Measurements from ENCODE around the gene SEMA7A.
"Not testable (repeated sequence)": the region's sequence is repeated elsewhere in the genome, so short reads cannot be mapped to it uniquely, and the experiment has no call there.

SEMA7A gene

DNA sequence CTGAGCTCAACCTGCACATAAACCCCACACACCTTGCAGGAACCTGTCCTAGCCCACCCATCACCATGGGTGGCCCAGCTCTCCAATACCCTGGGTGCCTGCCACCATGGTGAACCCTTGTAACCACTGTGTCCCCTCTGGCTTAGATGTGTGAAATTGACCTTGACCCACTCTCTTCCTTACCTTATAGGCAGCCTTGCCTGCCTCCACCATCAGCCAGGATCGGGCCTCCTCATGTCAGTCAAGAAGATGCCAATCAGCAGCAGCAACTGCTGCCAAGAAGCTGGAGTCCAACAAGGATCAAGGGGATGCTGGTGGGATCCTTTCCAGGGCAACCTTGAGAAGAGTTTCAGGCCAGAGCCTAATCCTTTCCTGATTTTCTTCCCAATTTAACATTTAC lies 57.5 kb downstream of the SEMA7A start:
- in situ Hi-C loops (cut with MboI; ENCODE audit: low sequenced_read_pairs) = no loop called here

DNA sequence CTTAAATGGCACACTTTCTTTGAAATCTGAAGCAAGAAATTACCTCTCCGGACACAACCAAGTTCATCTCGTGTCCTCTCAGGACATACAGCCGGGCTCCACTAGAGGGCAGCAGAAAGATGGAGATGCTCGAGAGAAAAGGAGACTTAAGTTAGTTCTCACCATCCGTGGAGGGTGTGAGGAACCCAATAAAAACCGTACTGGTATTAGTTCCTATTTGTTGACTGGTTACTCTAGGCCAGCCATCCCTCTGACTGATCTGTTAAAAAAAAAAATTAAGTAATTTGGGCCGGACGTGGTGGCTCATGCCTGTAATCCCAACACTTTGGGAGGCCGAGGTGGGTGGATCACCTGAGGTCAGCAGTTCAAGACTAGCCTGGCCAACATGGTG lies 58.5 kb downstream of the SEMA7A start:
- in situ Hi-C loops (cut with MboI; ENCODE audit: low sequenced_read_pairs) = no loop called here

DNA sequence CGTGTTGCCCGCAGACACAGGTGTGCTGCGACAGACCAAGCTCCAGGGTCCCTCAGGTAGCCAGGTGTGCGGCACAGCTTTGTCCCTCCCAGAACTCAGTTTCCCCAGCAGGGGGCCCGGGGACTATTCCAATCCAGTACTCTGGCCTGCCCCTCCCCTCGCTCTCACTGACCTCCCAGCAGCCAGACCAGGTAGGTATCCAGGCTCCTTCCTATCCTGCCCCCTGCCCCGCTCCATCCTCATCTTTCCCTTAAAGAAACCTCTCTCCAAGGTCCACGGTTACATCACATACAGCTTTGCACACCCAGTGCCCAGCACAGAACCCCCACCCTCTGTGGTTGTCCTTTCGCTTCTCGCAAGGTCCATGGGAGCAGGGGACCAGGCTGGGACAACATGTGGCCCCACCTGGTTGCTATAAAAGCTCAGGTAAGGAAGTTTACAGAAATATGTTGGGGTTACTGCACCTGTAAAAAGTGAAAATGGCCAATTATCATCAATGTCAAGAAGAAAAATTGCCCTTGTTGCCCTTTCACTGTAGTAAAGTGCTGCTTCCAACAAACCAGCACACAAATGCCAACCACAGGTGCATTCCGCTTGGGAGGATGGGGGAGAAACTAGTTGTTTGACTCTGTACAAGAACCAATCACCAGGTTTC lies 59.0 kb downstream of the SEMA7A start:
- in situ Hi-C loops (cut with MboI; ENCODE audit: low sequenced_read_pairs) = no loop called here

DNA sequence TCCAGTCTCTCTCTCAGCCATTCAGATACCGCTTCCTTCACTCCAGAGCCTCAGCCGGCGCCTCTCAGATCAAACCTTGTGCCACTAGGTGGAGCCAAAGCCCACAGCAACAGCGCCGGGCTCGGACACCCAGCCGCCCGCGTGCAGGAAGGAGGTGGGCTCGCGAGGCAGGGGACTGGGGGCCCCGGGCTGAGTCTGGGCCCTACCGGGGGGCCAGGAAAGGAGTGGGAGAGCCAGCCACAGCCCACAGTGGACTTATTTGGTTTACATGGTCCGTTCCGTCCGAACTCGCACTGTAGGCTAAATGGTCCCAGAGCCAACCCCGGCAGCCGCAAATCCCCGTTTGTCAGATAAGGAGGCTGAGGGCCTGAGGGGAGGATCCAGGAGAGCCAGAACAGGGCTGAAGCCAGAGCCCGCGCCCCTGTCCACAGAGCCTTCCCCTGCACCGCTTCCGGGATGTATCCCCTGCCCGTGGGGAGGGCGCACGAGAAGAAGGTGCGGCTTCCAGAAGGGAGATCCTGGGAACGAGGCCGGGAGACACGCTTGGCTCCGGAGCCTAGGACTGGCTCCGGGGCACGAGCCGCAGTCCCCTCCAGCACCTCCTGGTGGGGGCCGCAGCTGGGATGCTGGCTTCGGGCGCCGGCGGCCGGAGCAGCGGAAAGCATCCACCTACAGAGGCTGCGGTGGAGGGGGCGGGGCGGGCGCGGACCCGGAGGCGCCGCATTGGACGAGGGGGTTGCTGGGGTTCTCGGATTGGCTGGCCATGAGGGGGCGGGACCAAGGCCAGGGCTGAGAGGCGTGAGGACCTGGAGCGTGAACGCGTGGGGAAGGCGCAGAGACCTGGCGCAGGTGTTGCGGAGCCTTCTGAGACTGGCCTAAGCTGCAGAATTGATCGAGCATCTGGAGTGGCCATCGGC lies 59.8 kb downstream of the SEMA7A start:
- in situ Hi-C loops (cut with MboI; ENCODE audit: low sequenced_read_pairs) = no loop called here

DNA sequence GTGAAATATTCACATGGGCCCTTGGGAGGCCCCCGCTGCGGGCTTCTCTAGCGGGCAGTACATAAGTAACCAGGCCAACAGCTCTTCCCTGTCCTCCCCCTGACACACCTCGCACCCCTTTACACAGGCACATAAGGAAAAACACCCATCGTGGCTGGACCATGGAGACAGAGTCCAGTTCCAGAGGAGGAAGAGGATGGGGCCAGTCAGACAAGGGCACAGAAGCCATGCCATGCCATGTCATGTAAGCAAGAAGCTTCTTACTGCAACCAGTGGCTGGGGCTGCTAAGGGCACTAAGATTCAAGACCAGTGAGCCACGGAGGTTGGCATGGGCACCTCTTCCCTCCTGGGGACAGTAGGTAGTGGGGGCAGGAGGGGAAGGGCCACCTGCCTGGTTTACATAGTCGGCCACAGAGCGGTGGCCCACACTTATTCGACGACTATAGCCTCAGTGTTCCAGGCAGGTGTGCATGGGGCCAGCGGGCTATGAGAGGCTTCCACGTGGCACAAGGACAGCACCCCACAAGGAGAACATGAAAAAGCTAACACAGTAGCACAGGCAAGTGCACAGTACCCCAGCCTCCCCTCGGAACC lies 60.6 kb downstream of the SEMA7A start:
- in situ Hi-C loops (cut with MboI; ENCODE audit: low sequenced_read_pairs) = no loop called here

DNA sequence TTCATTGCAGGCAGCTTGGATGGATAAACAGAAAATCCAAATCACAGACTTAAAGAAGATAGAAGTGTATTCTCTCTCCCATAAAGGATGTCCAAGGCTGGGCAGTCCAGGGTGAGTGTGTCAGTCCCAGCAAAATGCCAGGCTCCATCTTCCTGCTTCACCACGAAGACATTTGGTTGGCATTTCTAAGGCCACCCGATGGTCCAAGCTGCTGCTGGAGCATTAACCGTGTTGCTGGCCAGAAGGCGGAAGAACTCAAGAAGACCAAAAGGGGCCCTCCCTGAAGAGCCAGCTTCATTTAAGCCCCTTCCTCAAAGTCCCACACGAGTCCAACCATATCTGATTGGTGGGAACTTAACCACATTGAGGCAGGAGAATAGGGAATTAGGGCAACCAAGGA lies 63.3 kb downstream of the SEMA7A start:
- in situ Hi-C loops (cut with MboI; ENCODE audit: low sequenced_read_pairs) = no loop called here

DNA sequence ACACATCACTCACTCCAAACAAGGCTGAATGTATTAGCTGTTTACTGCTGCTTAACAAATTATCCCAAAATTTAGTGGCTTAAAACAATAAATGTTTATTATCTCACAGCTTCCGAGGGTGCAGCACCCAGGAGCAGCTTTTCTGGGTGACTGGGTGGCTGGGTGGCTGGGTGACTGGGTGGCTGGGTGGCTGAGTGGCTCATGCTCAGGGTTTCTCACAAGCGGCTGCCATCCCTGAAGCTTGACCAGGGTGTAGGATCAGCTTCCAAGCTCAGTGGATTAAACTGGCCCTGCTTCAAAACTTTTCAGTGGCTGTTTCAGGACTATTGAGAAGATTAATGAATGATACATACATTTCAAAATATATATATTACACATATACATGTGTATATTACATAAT lies 64.0 kb downstream of the SEMA7A start:
- in situ Hi-C loops (cut with MboI; ENCODE audit: low sequenced_read_pairs) = no loop called here

DNA sequence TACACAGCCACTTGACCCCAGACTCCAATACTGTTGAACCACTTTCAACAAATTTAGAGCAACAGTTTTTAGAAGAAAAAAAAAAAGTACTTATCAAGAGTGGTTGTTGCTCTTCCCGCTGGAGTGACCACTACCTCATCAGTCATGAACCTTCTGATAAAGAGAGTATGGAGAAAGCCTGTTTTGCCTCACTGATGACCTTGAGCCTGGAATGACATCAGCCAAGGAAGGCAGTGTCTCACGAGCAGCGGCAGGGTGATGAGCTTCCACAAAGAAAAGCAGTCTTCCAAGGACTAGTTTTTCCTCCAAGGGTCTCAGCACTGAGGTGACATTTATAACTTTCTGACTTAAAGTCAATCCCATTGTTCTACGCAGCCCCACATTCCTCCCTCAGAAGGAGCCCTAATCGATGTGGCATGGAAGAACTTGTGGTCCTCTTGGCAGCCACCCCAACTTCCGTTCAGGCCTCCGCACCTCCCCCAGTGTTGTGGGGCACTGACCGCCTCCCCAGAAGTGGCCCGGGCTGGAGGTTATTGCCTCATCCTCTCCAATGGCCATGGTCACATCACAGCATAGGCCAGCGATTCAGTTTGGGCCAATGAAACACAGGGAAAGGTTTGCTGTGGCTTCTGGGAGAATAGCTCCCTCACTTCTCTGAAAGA lies 64.5 kb downstream of the SEMA7A start:
- in situ Hi-C loops (cut with MboI; ENCODE audit: low sequenced_read_pairs) = no loop called here

DNA sequence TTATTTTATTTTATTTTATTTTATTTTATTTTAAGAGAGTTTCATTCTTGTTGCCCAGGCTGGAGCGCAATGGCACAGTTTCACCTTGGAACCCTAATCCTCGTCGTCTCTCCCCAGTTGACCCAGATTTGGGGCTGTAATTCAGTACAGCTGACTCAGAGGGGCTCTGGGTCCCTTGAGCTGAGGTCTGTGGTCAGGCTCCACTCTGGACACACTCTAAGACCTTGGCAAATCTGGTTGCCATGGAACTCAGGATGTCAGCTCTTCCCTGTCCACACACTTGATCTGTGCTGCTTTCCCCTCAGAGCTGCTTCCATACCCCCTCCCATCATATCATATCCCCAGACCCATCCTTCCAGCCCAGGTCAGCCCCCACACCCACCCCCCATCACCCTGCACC lies 65.6 kb downstream of the SEMA7A start:
- in situ Hi-C loops (cut with MboI; ENCODE audit: low sequenced_read_pairs) = no loop called here

DNA sequence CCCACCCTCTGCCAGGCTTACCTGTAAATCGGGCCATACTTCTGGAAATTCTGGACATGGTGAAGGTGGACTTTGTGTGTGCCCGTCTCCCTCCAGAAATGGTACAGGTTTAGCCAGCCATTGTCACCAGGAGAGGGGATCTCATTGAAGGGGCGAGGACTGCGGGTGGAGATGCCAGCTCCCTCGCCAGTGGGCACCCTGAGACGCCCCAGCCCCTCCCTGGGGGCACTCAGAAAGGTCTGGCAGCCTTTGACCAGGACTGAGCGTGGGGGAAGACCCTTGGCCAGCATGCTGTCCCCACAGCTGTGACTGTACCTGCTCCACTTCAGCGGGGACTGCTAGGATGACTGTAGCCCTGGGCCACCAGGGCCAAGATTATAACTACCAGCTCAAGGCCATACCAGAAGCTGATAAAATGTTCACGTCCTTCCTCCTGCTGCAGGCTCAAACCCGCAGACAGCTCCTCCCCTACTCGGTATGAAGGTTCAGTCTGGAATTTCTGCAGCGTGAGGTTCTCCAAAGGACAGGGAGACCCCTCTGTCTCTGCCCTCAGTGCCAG lies 66.4 kb downstream of the SEMA7A start, which contains the start of gene CYP11A1:
CYP11A1 (minus strand) TSS at position 351 of the 559 bp plus-strand sequence; CDS start at position 290, 61 bp downstream.
- in situ Hi-C loops (cut with MboI; ENCODE audit: low sequenced_read_pairs) = no loop called here

DNA sequence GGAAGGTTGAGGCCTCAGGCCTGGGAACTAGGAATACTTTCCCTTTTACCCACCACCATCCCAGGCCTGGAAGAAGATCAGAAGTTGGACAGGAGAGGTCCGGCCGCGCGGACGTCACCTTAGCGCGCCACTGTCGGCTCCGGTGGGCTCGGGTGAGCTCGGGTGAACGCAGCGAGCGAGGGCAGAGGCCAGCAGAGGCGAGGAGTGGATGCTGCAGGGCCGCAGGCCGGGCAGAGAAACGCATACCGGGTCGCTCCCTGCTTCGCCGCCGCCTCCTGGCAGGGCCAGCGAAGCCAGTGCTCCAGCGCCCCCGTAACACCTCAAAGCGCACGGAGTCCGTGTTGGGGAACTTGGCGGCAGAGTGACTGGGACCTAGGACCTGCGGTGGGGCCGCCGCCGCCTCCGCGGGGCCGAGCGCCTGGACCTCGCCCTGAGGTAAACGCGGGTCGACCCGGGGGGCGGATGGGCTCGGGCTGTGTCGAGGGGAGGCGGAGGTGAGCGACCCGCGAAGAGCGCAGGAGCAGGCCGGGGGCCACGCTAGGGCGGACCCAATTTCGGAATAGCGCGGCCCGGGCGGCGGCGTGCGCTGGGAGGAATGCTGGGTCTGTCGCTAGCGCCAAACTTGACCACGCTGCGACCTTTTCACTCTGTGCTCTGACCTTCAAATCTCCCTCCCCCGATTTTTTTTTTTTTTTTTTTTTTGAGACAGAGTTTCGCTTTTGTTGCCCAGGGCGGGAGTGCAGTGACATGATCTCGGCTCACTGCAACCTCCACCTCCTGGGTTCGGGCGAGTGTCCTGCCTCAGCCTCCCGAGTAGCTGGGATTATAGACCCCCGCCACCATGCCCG lies 67.9 kb downstream of the SEMA7A start:
- in situ Hi-C loops (cut with MboI; ENCODE audit: low sequenced_read_pairs) = no loop called here

DNA sequence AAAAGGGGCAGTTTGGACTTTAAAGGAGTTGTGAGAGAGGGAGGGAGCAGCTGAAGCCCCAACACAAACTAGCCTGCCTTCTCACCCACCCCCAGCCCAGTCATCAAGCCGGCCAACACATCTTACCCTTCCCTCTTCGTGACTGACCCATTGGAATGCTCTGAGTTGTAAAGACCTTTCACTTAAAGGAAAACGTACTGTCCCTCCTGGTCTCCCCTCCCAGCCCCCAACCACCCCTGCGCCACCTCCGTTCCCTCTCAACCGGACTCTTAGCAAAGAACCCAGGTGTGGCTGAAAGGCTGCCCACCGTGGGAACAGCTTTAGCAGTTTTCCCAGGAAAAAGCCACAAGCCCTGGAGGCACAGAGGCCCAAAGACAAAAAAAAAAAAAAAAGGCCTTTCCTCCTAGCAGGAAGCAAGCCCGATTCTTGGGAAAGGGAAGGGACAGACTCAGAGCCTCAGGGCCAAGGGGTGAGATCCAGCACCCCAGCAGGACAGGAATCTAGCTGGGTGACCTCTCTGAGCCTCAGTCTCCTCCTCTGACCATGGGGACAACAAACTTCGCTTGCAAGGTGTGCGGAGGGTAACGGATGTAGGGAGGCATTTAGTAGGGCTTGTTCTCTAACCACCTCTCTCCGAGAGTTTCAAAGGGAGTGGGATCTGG lies 68.7 kb downstream of the SEMA7A start:
- in situ Hi-C loops (cut with MboI; ENCODE audit: low sequenced_read_pairs) = no loop called here

DNA sequence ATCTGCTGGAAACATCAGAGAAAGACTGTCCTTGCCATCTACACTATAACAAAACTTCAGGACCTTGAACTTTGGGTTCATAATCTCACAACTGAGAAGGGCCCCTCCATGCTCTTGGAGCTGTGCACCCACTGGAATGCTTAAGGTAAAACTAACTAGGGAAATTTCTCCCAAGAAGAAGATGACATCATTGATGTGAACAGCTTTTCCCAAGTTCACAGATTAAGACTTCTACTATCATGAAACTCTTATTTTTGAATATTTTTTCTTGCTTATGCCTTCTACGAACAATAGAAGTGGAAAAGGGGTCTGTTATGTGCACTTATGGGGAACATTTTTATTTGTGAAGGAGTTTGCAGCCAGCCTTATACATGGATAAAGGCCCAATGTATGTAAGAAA lies 71.3 kb downstream of the SEMA7A start:
- in situ Hi-C loops (cut with MboI; ENCODE audit: low sequenced_read_pairs) = no loop called here

DNA sequence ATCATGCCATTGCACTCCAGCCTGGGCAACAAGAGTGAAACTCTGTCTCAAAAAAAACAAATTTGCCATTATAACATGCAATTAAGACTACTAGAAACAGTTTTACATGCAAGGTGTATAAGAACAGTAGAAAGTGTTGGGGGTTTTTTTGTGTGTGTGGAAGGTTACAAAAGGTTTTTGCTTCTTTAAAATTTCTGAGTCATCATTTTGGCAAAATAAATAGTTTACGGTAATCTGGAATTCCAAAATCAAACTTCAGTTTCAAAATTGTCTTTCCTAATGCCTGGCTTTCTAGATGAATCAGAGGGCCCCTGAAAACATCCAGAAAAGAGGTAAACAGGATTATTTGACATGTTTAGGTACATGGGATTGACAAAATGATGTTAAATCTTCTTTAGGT lies 72.9 kb downstream of the SEMA7A start:
- in situ Hi-C loops (cut with MboI; ENCODE audit: low sequenced_read_pairs) = not testable (repeated sequence)

DNA sequence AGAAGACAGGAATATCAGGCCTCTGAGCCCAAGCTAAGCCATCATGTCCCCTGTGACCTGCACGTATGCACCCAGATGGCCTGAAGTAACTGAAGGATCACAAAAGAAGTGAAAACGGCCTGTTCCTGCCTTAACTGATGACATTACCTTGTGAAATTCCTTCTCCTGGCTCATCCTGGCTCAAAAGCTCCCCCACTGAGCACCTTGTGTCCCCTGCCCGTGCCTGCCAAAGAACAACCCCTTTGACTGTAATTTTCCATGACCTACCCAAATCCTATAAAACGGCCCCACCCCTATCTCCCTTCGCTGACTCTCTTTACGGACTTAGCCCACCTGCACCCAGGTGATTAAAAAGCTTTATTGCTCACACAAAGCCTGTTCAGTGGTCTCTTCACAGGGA lies 74.4 kb downstream of the SEMA7A start:
- in situ Hi-C loops (cut with MboI; ENCODE audit: low sequenced_read_pairs) = not testable (repeated sequence)

All from hTERT RPE-1 (cell line).